G401 (cell line): ENCODE results near the gene SPON1. TPM values are rescaled to one million over a fixed set of nuclear protein-coding genes. Genes with fewer than 3 reads are reported as not detected.
A peak's percentile ranks its signal among the peaks of the same experiment; 100 is the strongest.
"Not testable (repeated sequence)": the region's sequence is repeated elsewhere in the genome, so short reads cannot be mapped to it uniquely, and the experiment has no call there.

Experiments
- DNase-seq: peaks from one replicate; pipeline ENCODE4 v3.0.0-alpha.2; 2015; ENCODE audit warnings: low spot score
- in situ Hi-C: cut with HindIII; loops from 2 replicates; pipeline ENCODE4 v1.10.0; 2016; ENCODE audit warnings: low sequenced_read_pairs, mixed read lengths
- total RNA-seq: library from RNA; depleted of rRNA; stranded (reverse); fragments of >200 nt; shearing (Covaris generic); gene quantifications from 2 replicates; pipeline ENCODE4 v1.2.3, GENCODE V29; 2014

Gene SPON1
- total RNA-seq, 1 experiment from 2014 or later: not detected

- in situ Hi-C loops: no loop called here
- no peak for DNase-seq
Observed at GRCh38 chr11:14022821-14023220, 60.3 kb downstream of the SPON1 start.

GRCh38 chr11:14026961-14027360, 64.4 kb downstream of the SPON1 start:
- in situ Hi-C loops: no loop called here
- no peak for DNase-seq

DNA sequence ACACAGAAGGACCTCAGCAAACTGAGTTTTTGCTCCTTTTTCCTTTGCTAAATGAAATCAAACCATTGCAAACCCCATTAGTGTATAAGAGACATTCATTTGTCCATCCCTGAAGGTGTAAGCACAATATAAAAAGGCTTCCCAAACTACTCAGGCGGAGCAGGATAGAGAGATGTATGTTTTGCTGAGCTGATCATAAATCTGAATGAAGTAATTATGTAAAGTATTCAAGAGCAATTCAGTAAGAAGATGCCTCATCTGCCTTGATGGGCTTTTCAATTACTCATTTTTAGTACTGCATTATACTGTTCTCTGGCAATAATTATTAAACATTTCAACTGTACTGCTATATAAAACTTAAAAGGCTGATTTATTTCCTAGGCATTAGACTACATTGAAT, 65.0 kb downstream of the SPON1 start:
- in situ Hi-C loops: no loop called here
- DNase-seq: no peak

DNA sequence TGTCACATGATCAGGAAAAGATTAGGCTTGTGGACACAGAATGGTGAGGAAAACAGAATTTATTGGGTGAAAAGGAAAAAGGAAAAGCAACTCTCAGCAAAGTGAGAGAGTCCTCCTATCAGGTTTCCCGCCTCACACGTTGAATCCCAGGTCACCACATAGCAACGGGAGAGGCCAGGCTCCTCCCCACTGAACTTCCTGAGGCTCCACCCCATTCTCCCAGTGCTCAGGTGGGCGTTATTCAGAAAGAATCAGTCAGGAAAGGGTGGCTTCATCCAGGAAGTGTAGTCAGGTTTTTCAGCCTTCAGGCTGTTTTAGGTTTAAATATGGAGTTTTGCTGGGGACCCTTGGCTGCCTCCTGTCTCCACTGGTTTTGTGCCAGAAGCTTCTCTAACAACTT, 66.9 kb downstream of the SPON1 start:
- DNase-seq: no peak
- in situ Hi-C loops: no loop called here

DNA sequence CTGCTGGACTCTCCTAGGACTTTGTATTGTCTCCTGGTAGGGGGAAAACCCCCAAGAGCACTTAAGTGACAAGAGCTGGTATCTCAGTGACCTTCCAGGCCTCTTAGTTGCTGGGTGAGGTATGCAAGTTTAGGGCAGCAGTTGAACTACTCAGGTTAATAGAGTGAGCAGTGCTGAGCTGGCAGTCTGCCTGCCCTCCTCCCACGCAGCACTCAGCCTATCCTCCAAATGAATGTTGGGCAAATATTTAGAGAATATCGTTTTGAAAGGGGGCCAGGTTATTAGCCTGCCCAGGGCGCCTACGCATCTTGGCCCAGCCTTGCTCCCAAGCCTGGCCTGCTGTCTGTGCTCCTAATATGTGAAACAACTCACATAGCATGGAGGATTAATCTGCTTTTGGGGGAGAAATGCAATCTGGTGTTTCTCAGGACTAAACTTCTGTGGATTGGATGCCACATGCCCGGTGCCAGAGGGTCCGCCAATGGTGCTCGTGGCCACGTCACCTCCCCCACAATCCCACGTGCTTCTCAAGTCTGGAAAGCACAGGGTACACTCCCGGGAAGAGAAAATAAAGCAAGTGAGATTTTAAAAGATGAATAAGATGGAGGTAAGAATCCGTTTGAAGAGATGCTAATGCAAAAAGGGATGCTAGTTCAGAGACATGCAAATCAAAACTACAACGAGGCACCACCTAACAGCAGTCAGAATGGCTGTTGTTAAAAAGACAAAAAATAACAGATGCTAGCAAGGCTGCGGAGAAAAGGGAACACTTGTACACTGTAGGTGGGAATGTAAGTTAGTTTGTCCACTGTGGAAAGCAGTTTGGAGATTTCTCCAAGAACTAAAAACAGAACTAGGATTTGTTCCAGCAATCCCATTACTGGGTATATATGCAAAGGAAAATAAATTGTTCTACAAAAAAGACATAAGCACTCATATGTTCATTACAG, 67.7 kb downstream of the SPON1 start:
- peak; percentile 72 for DNase-seq
- in situ Hi-C loops: no loop called here

DNA sequence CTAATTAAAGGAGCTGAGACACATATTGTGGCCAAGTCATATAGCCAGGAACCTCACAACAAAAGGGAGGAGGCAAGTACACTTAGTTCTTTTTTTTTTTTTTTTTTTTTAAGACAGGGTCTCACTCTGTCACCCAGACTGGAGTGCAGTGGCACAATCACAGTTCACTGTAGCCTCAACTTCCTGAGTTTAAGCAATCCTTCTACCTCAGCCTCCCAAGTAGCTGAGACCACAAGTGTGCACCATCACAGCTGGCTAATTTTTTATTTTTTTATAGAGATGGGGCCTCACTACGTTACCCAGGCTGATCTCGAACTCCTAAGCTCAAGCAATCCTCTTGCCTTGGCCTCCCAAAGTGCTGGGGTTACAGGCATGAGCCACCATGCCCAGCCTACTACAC, 73.0 kb downstream of the SPON1 start:
- in situ Hi-C loops, DNase-seq: not testable (repeated sequence)

DNA sequence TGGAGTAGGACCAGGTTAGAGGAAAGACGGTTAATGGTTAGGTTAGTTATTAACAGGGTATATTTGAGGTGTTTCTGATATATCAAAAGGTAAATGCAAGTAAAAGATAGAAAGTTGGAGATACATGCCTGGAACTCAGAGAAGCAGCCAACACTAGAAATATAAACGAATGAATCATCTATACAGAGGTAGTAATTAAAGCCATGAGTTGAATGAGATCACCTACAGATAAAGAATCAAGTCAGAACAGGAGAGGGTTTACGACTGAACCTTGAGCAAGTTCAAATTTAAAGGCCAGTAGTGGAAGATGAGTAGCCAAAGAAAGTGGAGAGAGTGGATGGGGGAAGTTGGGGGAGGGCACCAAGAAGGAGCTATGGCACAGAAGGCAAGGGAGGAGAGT, 73.9 kb downstream of the SPON1 start:
- in situ Hi-C loops: no loop called here
- DNase-seq: no peak

DNA sequence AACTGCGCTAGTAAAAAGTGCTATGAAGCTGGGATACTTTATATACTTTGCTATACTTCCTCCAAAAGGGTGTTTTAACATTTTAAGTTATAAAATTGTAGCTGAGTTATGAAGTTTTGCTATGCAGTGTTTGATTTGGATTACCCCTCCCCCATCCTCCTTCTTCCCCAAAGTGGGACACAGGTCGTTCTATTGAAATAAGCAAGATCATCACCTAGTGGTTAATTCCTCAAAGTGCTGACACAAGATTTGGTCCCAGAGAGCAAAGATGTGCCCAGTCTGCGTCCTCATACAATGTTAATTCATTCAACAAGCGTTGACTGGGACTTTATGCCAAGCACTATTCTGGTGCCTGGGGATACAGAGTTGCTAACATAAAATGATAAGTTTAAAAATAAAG, 78.5 kb downstream of the SPON1 start:
- no peak for DNase-seq
- in situ Hi-C loops: no loop called here

GRCh38 chr11:14041565-14041964, 79.0 kb downstream of the SPON1 start:
- in situ Hi-C loops: no loop called here
- DNase-seq: no peak

- in situ Hi-C loops: no loop called here
- peak; percentile 92 for DNase-seq
Observed at GRCh38 chr11:14042686-14043465, 80.4 kb downstream of the SPON1 start.

GRCh38 chr11:14044916-14045315, 82.4 kb downstream of the SPON1 start:
- DNase-seq: no peak
- in situ Hi-C loops: no loop called here

DNA sequence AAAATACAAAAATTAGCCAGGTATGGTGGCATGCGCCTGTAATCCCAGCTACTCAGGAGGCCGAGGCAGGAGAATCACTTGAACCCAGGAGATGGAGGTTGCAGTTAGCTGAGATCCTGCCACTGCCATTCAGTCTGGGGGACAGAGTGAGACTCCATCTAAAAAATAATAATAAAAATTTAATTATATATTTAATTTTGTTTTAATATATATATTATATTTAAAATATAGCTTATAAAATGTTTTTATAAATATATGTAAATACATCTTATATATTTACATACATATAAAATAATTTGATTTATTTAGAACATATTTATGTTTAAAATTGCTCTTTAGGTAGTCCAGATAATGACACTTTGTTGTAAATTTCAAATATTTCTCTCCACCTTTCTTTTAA, 82.9 kb downstream of the SPON1 start:
- no peak for DNase-seq
- in situ Hi-C loops: no loop called here

GRCh38 chr11:14052198-14052597, 89.7 kb downstream of the SPON1 start:
- in situ Hi-C loops: no loop called here
- no peak for DNase-seq

- in situ Hi-C loops: no loop called here
- DNase-seq: no peak
Observed at GRCh38 chr11:14054116-14055107, 91.9 kb downstream of the SPON1 start.

GRCh38 chr11:14055936-14056335, 93.4 kb downstream of the SPON1 start:
- in situ Hi-C loops: no loop called here
- no peak for DNase-seq

GRCh38 chr11:14058061-14058460, 95.5 kb downstream of the SPON1 start:
- peak; percentile 22 for DNase-seq
- in situ Hi-C loops: no loop called here

DNA sequence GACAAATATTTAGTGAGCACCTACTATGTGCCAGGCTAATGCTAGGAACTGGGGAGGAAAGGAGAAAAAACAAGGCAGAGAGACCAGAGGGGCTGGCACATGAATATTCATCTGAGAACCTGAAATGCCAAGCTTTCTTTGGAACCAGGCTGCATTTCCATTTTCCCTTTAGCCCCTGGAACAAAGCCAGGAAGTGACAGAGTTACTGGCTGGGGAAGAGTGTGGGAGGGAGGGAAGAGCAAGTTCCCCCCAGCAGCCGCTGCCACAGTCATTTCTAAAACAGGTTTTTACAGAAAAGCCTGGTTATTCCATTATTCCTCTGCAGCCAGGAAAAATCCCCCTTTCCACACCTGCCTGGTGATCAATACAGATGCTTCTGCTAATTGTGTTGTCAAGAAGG, 97.0 kb downstream of the SPON1 start:
- DNase-seq: peak; percentile 61
- in situ Hi-C loops: no loop called here

- DNase-seq: no peak
- in situ Hi-C loops: no loop called here
Observed at GRCh38 chr11:14061721-14062120, 99.2 kb downstream of the SPON1 start.

DNA sequence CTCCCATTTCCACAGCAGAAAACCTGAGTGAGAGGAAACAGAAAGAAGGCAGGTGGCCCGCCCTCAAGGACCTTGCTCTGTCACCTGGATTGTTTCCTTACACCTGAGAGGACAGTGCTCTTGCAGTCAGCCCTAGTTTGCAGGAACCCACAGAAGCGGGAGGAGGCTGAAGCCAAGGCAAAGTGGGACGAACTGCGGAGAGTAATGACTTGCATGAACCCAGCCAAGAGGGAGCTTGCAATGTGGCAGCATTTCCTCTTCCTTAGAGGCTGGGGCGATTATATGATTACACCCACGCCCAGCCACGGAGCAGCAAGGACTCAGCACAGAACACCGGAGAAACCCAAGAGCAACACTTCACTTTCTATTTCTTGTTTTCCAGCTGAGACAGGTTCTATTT, 102.6 kb downstream of the SPON1 start:
- in situ Hi-C loops: no loop called here
- DNase-seq: peak; percentile 50
